ENCODE measurements around the gene ETNK1.

DNA sequence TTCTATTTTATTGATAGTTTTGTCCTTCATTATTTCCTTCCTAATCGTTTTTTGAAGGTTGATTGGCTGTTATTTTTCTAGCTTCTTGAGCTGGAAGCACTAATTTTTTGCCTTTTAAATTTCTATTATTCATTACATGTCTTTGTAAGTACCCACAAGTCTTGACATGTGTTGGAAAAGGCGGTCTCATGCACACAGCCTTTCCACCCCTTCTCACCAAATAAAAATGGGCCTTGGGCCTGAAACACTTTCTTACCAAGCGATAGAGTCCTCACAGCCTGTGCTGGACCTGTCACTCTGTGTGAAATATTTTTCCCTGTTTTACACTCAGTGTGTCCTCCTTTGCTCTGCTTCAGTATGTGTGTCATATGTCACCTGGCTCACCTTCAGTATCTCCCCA, 9.9 kb downstream of the ETNK1 start:
- TF ChIP-seq, protein P1, sequence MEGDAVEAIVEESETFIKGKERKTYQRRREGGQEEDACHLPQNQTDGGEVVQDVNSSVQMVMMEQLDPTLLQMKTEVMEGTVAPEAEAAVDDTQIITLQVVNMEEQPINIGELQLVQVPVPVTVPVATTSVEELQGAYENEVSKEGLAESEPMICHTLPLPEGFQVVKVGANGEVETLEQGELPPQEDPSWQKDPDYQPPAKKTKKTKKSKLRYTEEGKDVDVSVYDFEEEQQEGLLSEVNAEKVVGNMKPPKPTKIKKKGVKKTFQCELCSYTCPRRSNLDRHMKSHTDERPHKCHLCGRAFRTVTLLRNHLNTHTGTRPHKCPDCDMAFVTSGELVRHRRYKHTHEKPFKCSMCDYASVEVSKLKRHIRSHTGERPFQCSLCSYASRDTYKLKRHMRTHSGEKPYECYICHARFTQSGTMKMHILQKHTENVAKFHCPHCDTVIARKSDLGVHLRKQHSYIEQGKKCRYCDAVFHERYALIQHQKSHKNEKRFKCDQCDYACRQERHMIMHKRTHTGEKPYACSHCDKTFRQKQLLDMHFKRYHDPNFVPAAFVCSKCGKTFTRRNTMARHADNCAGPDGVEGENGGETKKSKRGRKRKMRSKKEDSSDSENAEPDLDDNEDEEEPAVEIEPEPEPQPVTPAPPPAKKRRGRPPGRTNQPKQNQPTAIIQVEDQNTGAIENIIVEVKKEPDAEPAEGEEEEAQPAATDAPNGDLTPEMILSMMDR (conservative IDR thresholded peaks at IDR 0.05 in 1 of 2, IDR thresholded peaks at IDR 0.05 in 1 of 2; ENCODE audit: extremely low read depth in 1 of 2, insufficient read depth in 1 of 2, low read depth in 1 of 2, low read length in 2 of 2), result no peak
- TF ChIP-seq EZH2 (IDR thresholded peaks at IDR 0.05; ENCODE audit: borderline replicate concordance, low read length), result no peak
